GM12873 (cell line): Measurements from ENCODE around the gene SLC13A3.

Experiments used
- CTCF ChIP-seq: IDR thresholded peaks from 2 replicates; pipeline ENCODE4 v1.5.1; 2012; ENCODE audit warnings: low read depth, mild to moderate bottlenecking, moderate library complexity, low read length, control low read depth; ENCODE audit not compliant: insufficient read depth; ENCODE audit errors: missing control alignments

Gene SLC13A3

GRCh38 chr20:46688151-46689081, 37.2 kb upstream of the SLC13A3 start:
- no peak for TF ChIP-seq CTCF

GRCh38 chr20:46683939-46684750, 32.9 kb upstream of the SLC13A3 start:
- TF ChIP-seq CTCF = no peak

GRCh38 chr20:46683668-46683938, 32.3 kb upstream of the SLC13A3 start:
- no peak for TF ChIP-seq CTCF

- TF ChIP-seq CTCF = no peak
These were observed 31.9 kb upstream of the SLC13A3 start for GRCh38 chr20:46683011-46683667.

- TF ChIP-seq CTCF = no peak
These were observed 31.0 kb upstream of the SLC13A3 start for GRCh38 chr20:46682063-46682821.

- peak; percentile 87 for TF ChIP-seq CTCF
These were observed 30.0 kb upstream of the SLC13A3 start for GRCh38 chr20:46681032-46681854.
